ENCODE measurements around the gene SAMD4A.

DNA sequence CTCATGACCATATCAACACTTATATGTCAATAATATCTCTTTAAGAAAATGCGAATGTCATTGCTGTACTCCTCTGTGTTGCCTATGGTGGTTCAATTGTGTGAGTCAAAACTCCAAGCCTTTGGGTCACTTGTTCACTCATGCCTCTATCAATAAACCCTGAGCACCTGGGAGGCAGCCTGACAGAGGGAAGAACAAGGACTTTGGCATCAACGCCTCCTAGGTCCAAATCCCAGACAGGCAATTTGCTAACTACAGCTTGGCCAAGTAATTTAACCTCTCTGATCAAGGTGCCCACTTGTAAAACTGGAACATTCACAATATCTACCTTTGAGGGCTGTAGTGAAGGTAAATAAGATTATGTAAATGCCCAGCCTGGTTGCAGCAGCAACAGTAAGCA is 137.8 kb downstream of the SAMD4A start:
- TF ChIP-seq, protein P1, sequence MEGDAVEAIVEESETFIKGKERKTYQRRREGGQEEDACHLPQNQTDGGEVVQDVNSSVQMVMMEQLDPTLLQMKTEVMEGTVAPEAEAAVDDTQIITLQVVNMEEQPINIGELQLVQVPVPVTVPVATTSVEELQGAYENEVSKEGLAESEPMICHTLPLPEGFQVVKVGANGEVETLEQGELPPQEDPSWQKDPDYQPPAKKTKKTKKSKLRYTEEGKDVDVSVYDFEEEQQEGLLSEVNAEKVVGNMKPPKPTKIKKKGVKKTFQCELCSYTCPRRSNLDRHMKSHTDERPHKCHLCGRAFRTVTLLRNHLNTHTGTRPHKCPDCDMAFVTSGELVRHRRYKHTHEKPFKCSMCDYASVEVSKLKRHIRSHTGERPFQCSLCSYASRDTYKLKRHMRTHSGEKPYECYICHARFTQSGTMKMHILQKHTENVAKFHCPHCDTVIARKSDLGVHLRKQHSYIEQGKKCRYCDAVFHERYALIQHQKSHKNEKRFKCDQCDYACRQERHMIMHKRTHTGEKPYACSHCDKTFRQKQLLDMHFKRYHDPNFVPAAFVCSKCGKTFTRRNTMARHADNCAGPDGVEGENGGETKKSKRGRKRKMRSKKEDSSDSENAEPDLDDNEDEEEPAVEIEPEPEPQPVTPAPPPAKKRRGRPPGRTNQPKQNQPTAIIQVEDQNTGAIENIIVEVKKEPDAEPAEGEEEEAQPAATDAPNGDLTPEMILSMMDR (conservative IDR thresholded peaks at IDR 0.05; ENCODE audit: low read length), result no peak
- TF ChIP-seq EZH2phosphoT487 (IDR thresholded peaks at IDR 0.05; ENCODE audit: borderline replicate concordance, low read depth, low read length), result no peak
